Mesendoderm (in vitro differentiated cells): Measurements from ENCODE around the gene SPOPL.

Source experiments
- DNase-seq: peaks from one replicate; pipeline ENCODE4 v3.0.0; 2013
- H2AK5ac ChIP-seq: 2 replicates; pipeline ENCODE4 v1.6.1; 2013; ENCODE audit warnings: low read length, inconsistent platforms
- H2BK120ac ChIP-seq: 2 replicates; pipeline ENCODE4 v1.6.1; 2013; ENCODE audit warnings: low read depth, mild to moderate bottlenecking, low read length, moderate library complexity, mixed read lengths
- H2BK15ac ChIP-seq: replicated peaks from 2 replicates; pipeline ENCODE4 v1.6.1; 2013; ENCODE audit warnings: low read depth, mild to moderate bottlenecking, moderate library complexity
- H2BK5ac ChIP-seq: 2 replicates; pipeline ENCODE4 v1.6.1; 2013; ENCODE audit warnings: low read length, inconsistent platforms
- H3K18ac ChIP-seq: 2 replicates; pipeline ENCODE4 v1.6.1; 2013; ENCODE audit warnings: mild to moderate bottlenecking, low read length, mixed read lengths
- H3K23ac ChIP-seq: one replicate; pipeline ENCODE4 v1.6.1; 2013; ENCODE audit warnings: low read length
- H3K27ac ChIP-seq: 2 replicates; pipeline ENCODE4 v1.5.1; 2013; ENCODE audit warnings: low read depth, mild to moderate bottlenecking, inconsistent platforms, low read length, moderate library complexity
- H3K27me3 ChIP-seq: 2 replicates; pipeline ENCODE4 v1.6.1; 2013; ENCODE audit warnings: low read length, control low read depth, mild to moderate bottlenecking, inconsistent platforms; ENCODE audit not compliant: insufficient read depth, poor library complexity
- H3K36me3 ChIP-seq: 2 replicates; pipeline ENCODE4 v1.6.1; 2013; ENCODE audit warnings: low read length, inconsistent platforms; ENCODE audit not compliant: control insufficient read depth, insufficient read depth
- H3K4ac ChIP-seq: one replicate; pipeline ENCODE4 v1.6.1; 2013; ENCODE audit warnings: low read depth, mild to moderate bottlenecking, low read length, moderate library complexity
- H3K4me1 ChIP-seq: 2 replicates; pipeline ENCODE4 v1.6.1; 2013; ENCODE audit warnings: low read depth, low read length, inconsistent platforms; ENCODE audit not compliant: control insufficient read depth
- H3K4me2 ChIP-seq: 2 replicates; pipeline ENCODE4 v1.6.1; 2013; ENCODE audit warnings: low read length
- H3K4me3 ChIP-seq: 2 replicates; pipeline ENCODE4 v1.5.1; 2013; ENCODE audit warnings: mild to moderate bottlenecking, low read length
- H3K56ac ChIP-seq: one replicate; pipeline ENCODE4 v1.6.1; 2013; ENCODE audit warnings: low read length
- H3K79me1 ChIP-seq: 2 replicates; pipeline ENCODE4 v1.6.1; 2013; ENCODE audit warnings: low read length, inconsistent platforms
- H3K79me2 ChIP-seq: 2 replicates; pipeline ENCODE4 v1.6.1; 2013; ENCODE audit warnings: mild to moderate bottlenecking, low read length; ENCODE audit not compliant: control insufficient read depth, insufficient read depth
- H3K9ac ChIP-seq: 2 replicates; pipeline ENCODE4 v1.6.1; 2013; ENCODE audit warnings: low read length, inconsistent platforms
- H4K5ac ChIP-seq: one replicate; pipeline ENCODE4 v1.6.1; 2013; ENCODE audit warnings: low read length
- H4K8ac ChIP-seq: one replicate; pipeline ENCODE4 v1.6.1; 2013; ENCODE audit warnings: low read depth, mild to moderate bottlenecking, control low read depth, low read length, moderate library complexity
- WGBS: extraction: QIAGEN DNeasy Blood & Tissue Kit; methylation state at CpG from one replicate; pipeline ENCODE4 v1.1.7; 2013; ENCODE audit warnings: low lambda C conversion rate, missing lambda C conversion rate; ENCODE audit not compliant: insufficient coverage; ENCODE audit errors: extremely low coverage; 5-methylcytosine and 5-hydroxymethylcytosine counted together

SPOPL gene

DNA sequence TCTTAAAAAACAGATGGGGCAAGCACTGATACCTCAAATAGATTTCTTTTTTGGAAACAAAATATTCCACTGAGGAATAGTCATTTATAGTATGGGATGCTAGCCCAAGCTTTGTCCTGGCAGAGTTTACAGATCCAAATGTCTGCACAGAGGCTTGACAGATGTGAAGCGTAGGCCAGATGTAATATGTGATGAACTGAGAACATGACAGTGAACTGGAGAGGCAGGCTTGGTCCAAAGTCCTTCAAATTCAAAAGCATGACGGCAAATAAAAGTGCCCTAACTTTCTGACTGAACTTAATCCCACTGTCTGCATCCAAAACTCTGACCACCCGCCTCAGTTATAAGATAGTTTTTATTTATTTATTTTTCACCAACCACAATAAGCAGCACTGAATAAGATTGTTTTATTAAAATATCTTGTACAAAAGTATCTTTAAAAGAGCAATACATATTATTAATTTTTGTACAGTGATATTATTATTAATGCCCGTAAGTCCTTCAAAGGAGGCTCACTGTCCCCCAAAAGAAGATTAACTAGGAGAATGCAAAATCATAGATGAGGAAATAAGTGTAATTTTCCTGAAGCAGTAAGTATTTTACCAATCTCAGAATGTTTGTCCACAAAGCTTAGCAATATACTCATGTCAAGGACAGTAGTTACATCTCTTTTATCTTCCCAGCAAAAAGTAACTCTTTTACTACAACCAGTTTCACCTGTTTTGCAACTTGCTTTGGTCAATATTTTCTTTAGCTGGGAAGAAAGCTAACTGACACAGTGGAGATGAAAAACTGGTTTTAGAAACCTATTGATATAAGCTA lies 10.7 kb upstream of the SPOPL start:
- no peak overlapping the region for H3K4ac ChIP-seq
- H3K27ac ChIP-seq: no peak overlapping the region
- no peaks in the 10 kb centered on the region for H3K36me3 ChIP-seq
- H2BK15ac ChIP-seq: no peak overlapping the region
- no peaks in the 10 kb centered on the region for H3K79me2 ChIP-seq
- no peak overlapping the region for H3K56ac ChIP-seq
- H3K4me3 ChIP-seq: no peak overlapping the region
- H3K4me1 ChIP-seq: peaks cover 13% of the 10 kb centered on the region
- no peak overlapping the region for H3K4me2 ChIP-seq
- no peaks in the 10 kb centered on the region for H3K79me1 ChIP-seq
- DNase-seq: no peak
- H2BK120ac ChIP-seq: no peak overlapping the region
- H3K27me3 ChIP-seq: no peaks in the 10 kb centered on the region
- H2AK5ac ChIP-seq: no peak overlapping the region
- WGBS: no CpG with 5 or more reads among the region's 4 CpGs
- H4K5ac ChIP-seq: no peak overlapping the region
- no peak overlapping the region for H3K23ac ChIP-seq
- H3K9ac ChIP-seq: no peak overlapping the region
- no peak overlapping the region for H3K18ac ChIP-seq
- no peak overlapping the region for H2BK5ac ChIP-seq
- no peak overlapping the region for H4K8ac ChIP-seq

DNA sequence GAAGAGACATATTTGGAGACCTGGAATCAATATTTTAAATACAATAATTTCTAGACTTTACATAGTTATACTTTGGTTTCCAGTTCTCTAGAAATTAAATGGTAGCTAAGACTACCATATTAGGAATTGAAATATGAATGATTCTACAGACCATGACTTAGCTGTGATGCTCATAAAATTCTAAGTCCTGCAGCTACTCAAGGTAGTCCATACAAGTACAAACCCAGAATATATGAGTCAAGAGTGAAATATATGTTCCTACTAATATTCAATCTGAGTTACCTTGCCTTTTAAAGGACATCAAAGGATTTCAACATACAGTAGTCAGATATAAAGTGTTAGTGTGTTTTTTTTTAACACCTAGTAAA lies 10.1 kb upstream of the SPOPL start:
- Histone ChIP-seq H3K18ac (no peak overlapping the region), H3K4ac (no peak overlapping the region), H3K4me1 (peaks cover 13% of the 10 kb centered on the region), H2BK120ac (no peak overlapping the region), H2BK15ac (no peak overlapping the region), H3K4me3 (no peak overlapping the region), H4K5ac (no peak overlapping the region), H3K27ac (no peak overlapping the region), H3K56ac (no peak overlapping the region), H3K79me2 (no peaks in the 10 kb centered on the region), H3K4me2 (no peak overlapping the region), H3K9ac (no peak overlapping the region), H3K27me3 (no peaks in the 10 kb centered on the region), H3K23ac (no peak overlapping the region), H2BK5ac (no peak overlapping the region), H3K36me3 (no peaks in the 10 kb centered on the region), H3K79me1 (no peaks in the 10 kb centered on the region), H4K8ac (no peak overlapping the region), H2AK5ac (no peak overlapping the region)
- no peak for DNase-seq

DNA sequence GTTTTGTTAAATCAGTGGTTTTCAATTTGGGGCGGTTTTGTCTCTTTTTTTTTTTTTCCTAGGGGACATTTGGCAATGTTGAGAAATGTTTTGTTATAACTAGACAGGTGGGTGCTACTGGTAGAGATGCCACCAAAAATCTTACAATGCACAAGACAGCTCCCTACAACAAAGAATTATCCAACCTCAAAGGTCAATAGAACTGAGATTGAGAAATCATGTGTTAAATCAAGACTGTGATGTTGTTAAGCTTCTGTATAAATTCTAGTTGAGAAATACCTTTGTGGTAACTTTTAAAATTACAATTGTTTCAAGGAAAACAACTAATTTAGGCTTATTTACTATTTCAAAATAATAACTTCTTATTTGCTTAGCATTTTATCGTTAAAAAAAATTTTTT lies 9.4 kb upstream of the SPOPL start:
- H3K27ac ChIP-seq: no peak overlapping the region
- H3K4me2 ChIP-seq: no peak overlapping the region
- H3K23ac ChIP-seq: no peak overlapping the region
- peaks cover 13% of the 10 kb centered on the region for H3K4me1 ChIP-seq
- H3K79me1 ChIP-seq: no peaks in the 10 kb centered on the region
- H4K5ac ChIP-seq: no peak overlapping the region
- no peak overlapping the region for H3K4me3 ChIP-seq
- no peak overlapping the region for H2BK15ac ChIP-seq
- H3K18ac ChIP-seq: no peak overlapping the region
- H3K4ac ChIP-seq: no peak overlapping the region
- no peaks in the 10 kb centered on the region for H3K27me3 ChIP-seq
- H3K79me2 ChIP-seq: no peaks in the 10 kb centered on the region
- no peak overlapping the region for H4K8ac ChIP-seq
- WGBS: 100% methylated on average over 1 of the region's 2 CpGs
- no peak overlapping the region for H2BK5ac ChIP-seq
- no peak overlapping the region for H2BK120ac ChIP-seq
- H2AK5ac ChIP-seq: no peak overlapping the region
- no peak overlapping the region for H3K56ac ChIP-seq
- no peaks in the 10 kb centered on the region for H3K36me3 ChIP-seq
- no peak for DNase-seq
- no peak overlapping the region for H3K9ac ChIP-seq

DNA sequence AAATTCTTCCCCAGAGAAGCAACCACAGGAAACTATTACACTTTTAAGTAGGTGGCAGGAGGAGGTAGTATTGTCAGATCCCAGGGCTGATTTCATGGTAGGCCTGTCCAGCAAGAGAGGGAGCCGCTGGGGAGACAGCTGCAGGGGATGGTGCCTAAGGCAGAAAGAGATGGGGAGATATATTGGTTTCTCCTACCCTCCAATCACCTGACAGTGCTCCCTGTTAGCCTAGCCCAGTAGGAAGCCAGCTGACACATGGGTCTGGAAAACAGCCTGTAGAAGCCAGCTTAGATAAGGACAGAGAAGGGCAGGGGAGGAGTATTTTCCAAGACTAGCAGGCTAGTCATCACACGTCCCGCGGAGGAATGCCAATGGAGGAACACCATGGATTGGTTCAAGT lies 8.2 kb upstream of the SPOPL start:
- H3K4me1 ChIP-seq: peaks cover 13% of the 10 kb centered on the region
- DNase-seq: peak; percentile 96
- no CpG with 5 or more reads among the region's 4 CpGs for WGBS
- H2AK5ac ChIP-seq: no peak overlapping the region
- no peak overlapping the region for H3K4ac ChIP-seq
- no peaks in the 10 kb centered on the region for H3K79me2 ChIP-seq
- H3K4me2 ChIP-seq: no peak overlapping the region
- no peak overlapping the region for H3K23ac ChIP-seq
- H3K56ac ChIP-seq: no peak overlapping the region
- no peak overlapping the region for H3K18ac ChIP-seq
- no peak overlapping the region for H3K4me3 ChIP-seq
- no peak overlapping the region for H4K8ac ChIP-seq
- no peak overlapping the region for H2BK120ac ChIP-seq
- no peak overlapping the region for H2BK5ac ChIP-seq
- H3K79me1 ChIP-seq: no peaks in the 10 kb centered on the region
- H3K27me3 ChIP-seq: no peaks in the 10 kb centered on the region
- H3K9ac ChIP-seq: no peak overlapping the region
- H3K36me3 ChIP-seq: no peaks in the 10 kb centered on the region
- no peak overlapping the region for H3K27ac ChIP-seq
- H2BK15ac ChIP-seq: no peak overlapping the region
- no peak overlapping the region for H4K5ac ChIP-seq

DNA sequence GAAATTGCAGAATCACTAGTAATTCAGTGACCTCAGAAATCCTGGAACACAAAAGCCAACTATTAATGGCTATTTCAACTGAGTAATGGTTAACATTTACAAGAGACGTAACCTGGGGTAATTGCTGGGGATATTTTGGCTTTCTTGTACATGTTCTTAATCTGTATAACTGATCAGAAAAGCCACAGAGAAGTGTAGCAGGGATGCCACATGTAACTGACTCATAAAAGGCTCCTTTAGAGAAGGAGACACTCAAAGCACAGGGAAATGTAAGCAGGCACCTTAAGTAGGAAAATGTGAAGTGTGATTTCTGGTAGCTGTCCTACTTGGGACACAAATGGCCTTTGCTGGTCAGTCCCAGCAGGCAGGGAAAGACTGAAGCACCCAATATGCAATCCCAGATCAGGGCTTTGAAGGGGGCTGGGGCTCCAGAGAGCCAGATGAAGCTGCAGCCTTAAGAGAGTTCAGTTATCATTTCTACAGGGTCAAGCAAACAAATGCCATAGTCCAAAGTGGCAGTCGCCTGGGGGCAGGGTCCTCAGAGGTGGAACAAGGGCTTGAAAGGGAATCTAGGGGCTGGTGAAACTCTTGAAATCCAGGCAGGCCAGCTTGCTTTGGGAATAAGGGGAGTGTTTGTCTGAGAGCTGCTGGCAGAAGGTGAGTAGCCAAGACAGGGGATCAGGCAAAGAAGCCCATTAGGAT lies 7.2 kb upstream of the SPOPL start:
- Histone ChIP-seq H3K4me3 (no peak overlapping the region), H3K23ac (no peak overlapping the region), H3K79me1 (no peaks in the 10 kb centered on the region), H2BK120ac (no peak overlapping the region), H2BK5ac (no peak overlapping the region), H3K18ac (no peak overlapping the region), H3K9ac (no peak overlapping the region), H3K27me3 (no peaks in the 10 kb centered on the region), H3K27ac (no peak overlapping the region), H4K5ac (no peak overlapping the region), H3K79me2 (no peaks in the 10 kb centered on the region), H2AK5ac (peak overlapping the region; percentile 63), H3K36me3 (no peaks in the 10 kb centered on the region), H3K4ac (no peak overlapping the region), H4K8ac (no peak overlapping the region), H3K4me2 (no peak overlapping the region), H2BK15ac (no peak overlapping the region), H3K56ac (peak overlapping the region; percentile 74), H3K4me1 (peaks cover 13% of the 10 kb centered on the region)
- DNase-seq: no peak
- WGBS: no CpG with 5 or more reads among the region's 2 CpGs
